Endodermal cell (in vitro differentiated cells): ENCODE results near the gene MCOLN2. TPM values are rescaled to one million over a fixed set of nuclear protein-coding genes. Genes with fewer than 3 reads are reported as not detected.

Experiments
- DNase-seq: peaks from one replicate; pipeline ENCODE4 v3.0.0-alpha.2; 2017
- H3K27ac ChIP-seq: 2 replicates; pipeline ENCODE4 v1.5.1; 2013; ENCODE audit warnings: mild to moderate bottlenecking, low read depth, low read length, moderate library complexity
- H3K27me3 ChIP-seq: 2 replicates; pipeline ENCODE4 v1.6.1; 2013; ENCODE audit warnings: mild to moderate bottlenecking, low read length, moderate library complexity; ENCODE audit not compliant: insufficient read depth, control insufficient read depth, poor library complexity, severe bottlenecking
- H3K36me3 ChIP-seq: 2 replicates; pipeline ENCODE4 v1.7.0; 2013; ENCODE audit warnings: mild to moderate bottlenecking, low read length, moderate library complexity; ENCODE audit not compliant: control insufficient read depth, insufficient read depth
- H3K4me1 ChIP-seq: one replicate; pipeline ENCODE4 v1.7.0; 2013; ENCODE audit warnings: low read length; ENCODE audit not compliant: control insufficient read depth, insufficient read depth
- H3K4me3 ChIP-seq: 2 replicates; pipeline ENCODE4 v1.5.1; 2013; ENCODE audit warnings: mild to moderate bottlenecking, low read length, moderate library complexity
- H3K9ac ChIP-seq: 2 replicates; pipeline ENCODE4 v1.6.1; 2013; ENCODE audit warnings: mild to moderate bottlenecking, low read length, moderate library complexity; ENCODE audit not compliant: poor library complexity, severe bottlenecking; ENCODE audit errors: extremely low read depth
- H3K9me3 ChIP-seq: 2 replicates; pipeline ENCODE4 v1.6.1; 2013; ENCODE audit warnings: mild to moderate bottlenecking, low read length, moderate library complexity; ENCODE audit not compliant: control insufficient read depth
- H3K27ac Mint-ChIP-seq: 2 replicates; pipeline ENCODE4 v1.8.0; 2020; ENCODE audit warnings: mixed read lengths
- H3K27me3 Mint-ChIP-seq: 2 replicates; pipeline ENCODE4 v1.8.0; 2021; ENCODE audit warnings: mild to moderate bottlenecking, mixed read lengths; ENCODE audit not compliant: insufficient read depth
- H3K36me3 Mint-ChIP-seq: 2 replicates; pipeline ENCODE4 v1.8.0; 2020; ENCODE audit warnings: low read depth, mixed read lengths
- H3K4me1 Mint-ChIP-seq: 2 replicates; pipeline ENCODE4 v1.8.0; 2020; ENCODE audit warnings: mixed read lengths
- H3K4me3 Mint-ChIP-seq: 2 replicates; pipeline ENCODE4 v1.8.0; 2020; ENCODE audit warnings: mild to moderate bottlenecking, moderate library complexity, mixed read lengths
- H3K9me3 Mint-ChIP-seq: 2 replicates; pipeline ENCODE4 v1.8.0; 2020; ENCODE audit warnings: mild to moderate bottlenecking, mixed read lengths
- WGBS, 2 experiments: methylation state at CpG; one replicate each; pipeline versions ENCODE4 v1.1.5 to v1.1.7; 2013; ENCODE audit warnings: missing lambda C conversion rate in 2 of 2, mixed read lengths in 1 of 2; ENCODE audit not compliant: insufficient coverage in 1 of 2, insufficient read length in 1 of 2; 5-methylcytosine and 5-hydroxymethylcytosine counted together
- total RNA-seq, 2 donors: library from RNA; stranded (reverse); fragmentation: NEBNext Ultra II Directional in 1 of 2; extraction: Animal tissue kit (Norgen Biotek cat#: 25700) in 1 of 2; gene quantifications; 2 replicates in 1 of 2; 3 replicates in 1 of 2; pipeline ENCODE4 v1.2.1, GENCODE V29; 2021
- TF ChIP-seq, protein P1 (sequence below): fragments of 200-600 bp; sonication (generic); conservative IDR thresholded peaks from 2 replicates; pipeline ENCODE4 v1.5.0; 2021; ENCODE audit warnings: antibody characterized with exemption, mild to moderate bottlenecking

Gene MCOLN2
- total RNA-seq, 2 donors from 2014 or later = 0.20 to 0.29 TPM

- H3K4me1 ChIP-seq = no peaks in the 10 kb centered on the region
- TF ChIP-seq, protein P1, sequence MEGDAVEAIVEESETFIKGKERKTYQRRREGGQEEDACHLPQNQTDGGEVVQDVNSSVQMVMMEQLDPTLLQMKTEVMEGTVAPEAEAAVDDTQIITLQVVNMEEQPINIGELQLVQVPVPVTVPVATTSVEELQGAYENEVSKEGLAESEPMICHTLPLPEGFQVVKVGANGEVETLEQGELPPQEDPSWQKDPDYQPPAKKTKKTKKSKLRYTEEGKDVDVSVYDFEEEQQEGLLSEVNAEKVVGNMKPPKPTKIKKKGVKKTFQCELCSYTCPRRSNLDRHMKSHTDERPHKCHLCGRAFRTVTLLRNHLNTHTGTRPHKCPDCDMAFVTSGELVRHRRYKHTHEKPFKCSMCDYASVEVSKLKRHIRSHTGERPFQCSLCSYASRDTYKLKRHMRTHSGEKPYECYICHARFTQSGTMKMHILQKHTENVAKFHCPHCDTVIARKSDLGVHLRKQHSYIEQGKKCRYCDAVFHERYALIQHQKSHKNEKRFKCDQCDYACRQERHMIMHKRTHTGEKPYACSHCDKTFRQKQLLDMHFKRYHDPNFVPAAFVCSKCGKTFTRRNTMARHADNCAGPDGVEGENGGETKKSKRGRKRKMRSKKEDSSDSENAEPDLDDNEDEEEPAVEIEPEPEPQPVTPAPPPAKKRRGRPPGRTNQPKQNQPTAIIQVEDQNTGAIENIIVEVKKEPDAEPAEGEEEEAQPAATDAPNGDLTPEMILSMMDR = no peak
- no peak overlapping the region for H3K27ac ChIP-seq
- no peaks in the 10 kb centered on the region for H3K36me3 Mint-ChIP-seq
- no peaks in the 10 kb centered on the region for H3K9me3 ChIP-seq
- no peaks in the 10 kb centered on the region for H3K9me3 Mint-ChIP-seq
- no peak overlapping the region for H3K4me3 ChIP-seq
- peaks cover 17% of the 10 kb centered on the region for H3K27me3 Mint-ChIP-seq
- DNase-seq = no peak
- H3K36me3 ChIP-seq = no peaks in the 10 kb centered on the region
- H3K4me1 Mint-ChIP-seq = peaks cover 3% of the 10 kb centered on the region
- WGBS, 2 experiments = 88 to 100% methylated on average over 1 of the region's 1 CpG
- no peak overlapping the region for H3K9ac ChIP-seq
- H3K4me3 Mint-ChIP-seq = no peak overlapping the region
- H3K27ac Mint-ChIP-seq = no peak overlapping the region
- H3K27me3 ChIP-seq = peaks cover 13% of the 10 kb centered on the region
These were observed 55.1 kb downstream of the MCOLN2 start for GRCh38 chr1:84941843-84942242.

GRCh38 chr1:84940481-84940880, 56.4 kb downstream of the MCOLN2 start:
- H3K27ac Mint-ChIP-seq = no peak overlapping the region
- H3K27me3 Mint-ChIP-seq = peaks cover 17% of the 10 kb centered on the region

DNA sequence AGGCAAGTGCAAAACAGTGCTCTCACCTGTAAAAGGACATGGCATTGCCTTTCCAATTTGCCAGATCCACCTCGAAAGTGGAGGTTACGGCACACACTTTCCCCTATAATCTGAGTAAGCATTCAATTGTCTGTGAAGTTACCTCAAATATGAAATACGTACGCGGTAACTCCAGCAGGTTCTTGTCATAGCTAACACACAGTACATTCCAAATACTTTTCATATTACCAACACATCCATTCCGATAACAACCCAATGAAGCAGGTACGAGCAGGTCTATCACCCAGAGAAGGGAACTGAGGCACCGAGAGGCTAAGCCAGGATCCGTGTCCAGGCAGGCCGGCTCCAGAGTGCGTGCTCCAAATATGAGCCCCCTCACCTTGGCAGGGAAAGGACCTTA, 57.2 kb downstream of the MCOLN2 start:
- Histone ChIP-seq H3K4me3 (no peak overlapping the region), H3K27ac (no peak overlapping the region), H3K27me3 (peaks cover 13% of the 10 kb centered on the region), H3K9me3 (no peaks in the 10 kb centered on the region), H3K9ac (no peak overlapping the region), H3K36me3 (no peaks in the 10 kb centered on the region), H3K4me1 (no peaks in the 10 kb centered on the region)
- no peak overlapping the region for H3K27ac Mint-ChIP-seq
- WGBS, 2 experiments = 89 to 94% methylated on average over 8 to 11 of the region's 11 CpGs
- no peak for DNase-seq
- TF ChIP-seq, protein P1 = no peak
- no peaks in the 10 kb centered on the region for H3K9me3 Mint-ChIP-seq
- H3K4me3 Mint-ChIP-seq = no peak overlapping the region
- no peaks in the 10 kb centered on the region for H3K36me3 Mint-ChIP-seq
- peaks cover 17% of the 10 kb centered on the region for H3K27me3 Mint-ChIP-seq
- H3K4me1 Mint-ChIP-seq = no peaks in the 10 kb centered on the region

More at GRCh38 chr1:84940481-84940880, 56.4 kb downstream of the MCOLN2 start:
- no peaks in the 10 kb centered on the region for H3K4me1 ChIP-seq
- no peak overlapping the region for H3K27ac ChIP-seq
- Mint-ChIP-seq H3K4me3 (no peak overlapping the region), H3K4me1 (no peaks in the 10 kb centered on the region), H3K9me3 (no peaks in the 10 kb centered on the region), H3K36me3 (no peaks in the 10 kb centered on the region)
- no peaks in the 10 kb centered on the region for H3K36me3 ChIP-seq
- no peak overlapping the region for H3K9ac ChIP-seq
- peaks cover 13% of the 10 kb centered on the region for H3K27me3 ChIP-seq
- no peak overlapping the region for H3K4me3 ChIP-seq
- no peak for DNase-seq
- TF ChIP-seq, protein P1 = no peak
- no peaks in the 10 kb centered on the region for H3K9me3 ChIP-seq
- WGBS, 2 experiments = 89 to 91% methylated on average over 4 of the region's 4 CpGs
